ENCODE data around the gene DNM1. TPM values are rescaled to one million over a fixed set of nuclear protein-coding genes. Genes with fewer than 3 reads are reported as not detected.
A peak's percentile ranks its signal among the peaks of the same experiment; 100 is the strongest.

DNM1 gene
- total and polyA plus RNA-seq, 4 donors, result 44.6 to 410 (median 223) TPM

GRCh38 chr9:128233817-128234406, 30.7 kb downstream of the DNM1 start:
- no peak for DNase-seq (ENCODE audit: low read depth in 4 of 6, low spot score in 6 of 6)
- WGBS (ENCODE audit: insufficient coverage), result 93% methylated on average over 26 of the region's 28 CpGs
- no peaks in the 10 kb centered on the region for H3K4me1 ChIP-seq (ENCODE audit: control insufficient read depth, insufficient read depth, low read length)
- H3K9me3 ChIP-seq (ENCODE audit: control insufficient read depth, insufficient read depth, low read length), result no peaks in the 10 kb centered on the region
- no peaks in the 10 kb centered on the region for H3K27me3 ChIP-seq (ENCODE audit: control insufficient read depth, insufficient read depth, low read length)
- no peak overlapping the region for H3K4me3 ChIP-seq (ENCODE audit: low read depth, low read length)
- H3K36me3 ChIP-seq (ENCODE audit: control insufficient read depth, insufficient read depth, low read length), result peaks cover 63% of the 10 kb centered on the region
- no peak overlapping the region for H3K27ac ChIP-seq (ENCODE audit: low read depth, low read length)

- 76% methylated on average over 2 of the region's 4 CpGs for WGBS (ENCODE audit: insufficient coverage)
- Histone ChIP-seq H3K27me3 (ENCODE audit: control insufficient read depth, insufficient read depth, low read length) (no peaks in the 10 kb centered on the region), H3K27ac (ENCODE audit: low read depth, low read length) (no peak overlapping the region), H3K36me3 (ENCODE audit: control insufficient read depth, insufficient read depth, low read length) (peaks cover 83% of the 10 kb centered on the region), H3K4me3 (ENCODE audit: low read depth, low read length) (no peak overlapping the region), H3K9me3 (ENCODE audit: control insufficient read depth, insufficient read depth, low read length) (no peaks in the 10 kb centered on the region), H3K4me1 (ENCODE audit: control insufficient read depth, insufficient read depth, low read length) (peaks cover 47% of the 10 kb centered on the region)
- no peak for DNase-seq (ENCODE audit: low read depth in 4 of 6, low spot score in 6 of 6)
Observed at GRCh38 chr9:128242124-128242523, 38.9 kb downstream of the DNM1 start.

- peaks cover 49% of the 10 kb centered on the region for H3K4me1 ChIP-seq (ENCODE audit: control insufficient read depth, insufficient read depth, low read length)
- no peaks in the 10 kb centered on the region for H3K27me3 ChIP-seq (ENCODE audit: control insufficient read depth, insufficient read depth, low read length)
- H3K27ac ChIP-seq (ENCODE audit: low read depth, low read length), result no peak overlapping the region
- no peak for DNase-seq (ENCODE audit: low read depth in 4 of 6, low spot score in 6 of 6)
- H3K36me3 ChIP-seq (ENCODE audit: control insufficient read depth, insufficient read depth, low read length), result peaks cover 83% of the 10 kb centered on the region
- no peak overlapping the region for H3K4me3 ChIP-seq (ENCODE audit: low read depth, low read length)
- WGBS (ENCODE audit: insufficient coverage), result 78% methylated on average over 5 of the region's 7 CpGs
- no peaks in the 10 kb centered on the region for H3K9me3 ChIP-seq (ENCODE audit: control insufficient read depth, insufficient read depth, low read length)
Observed at GRCh38 chr9:128242828-128243214, 39.6 kb downstream of the DNM1 start.

GRCh38 chr9:128243215-128244018, 40.2 kb downstream of the DNM1 start:
- H3K36me3 ChIP-seq (ENCODE audit: control insufficient read depth, insufficient read depth, low read length), result peaks cover 86% of the 10 kb centered on the region
- H3K9me3 ChIP-seq (ENCODE audit: control insufficient read depth, insufficient read depth, low read length), result no peaks in the 10 kb centered on the region
- H3K4me3 ChIP-seq (ENCODE audit: low read depth, low read length), result no peak overlapping the region
- no peaks in the 10 kb centered on the region for H3K27me3 ChIP-seq (ENCODE audit: control insufficient read depth, insufficient read depth, low read length)
- peaks cover 49% of the 10 kb centered on the region for H3K4me1 ChIP-seq (ENCODE audit: control insufficient read depth, insufficient read depth, low read length)
- DNase-seq (ENCODE audit: low read depth in 4 of 6, low spot score in 6 of 6), result peak in 1 of 6 donors; percentile 46
- WGBS (ENCODE audit: insufficient coverage), result 63% methylated on average over 10 of the region's 13 CpGs
- peak overlapping the region; percentile 93 for H3K27ac ChIP-seq (ENCODE audit: low read depth, low read length)

- no peak for DNase-seq (ENCODE audit: low read depth in 4 of 6, low spot score in 6 of 6)
- 63% methylated on average over 10 of the region's 13 CpGs for WGBS (ENCODE audit: insufficient coverage)
- Histone ChIP-seq H3K36me3 (ENCODE audit: control insufficient read depth, insufficient read depth, low read length) (peaks cover 86% of the 10 kb centered on the region), H3K27me3 (ENCODE audit: control insufficient read depth, insufficient read depth, low read length) (no peaks in the 10 kb centered on the region), H3K4me3 (ENCODE audit: low read depth, low read length) (peak overlapping the region; percentile 57), H3K9me3 (ENCODE audit: control insufficient read depth, insufficient read depth, low read length) (no peaks in the 10 kb centered on the region), H3K4me1 (ENCODE audit: control insufficient read depth, insufficient read depth, low read length) (peaks cover 49% of the 10 kb centered on the region), H3K27ac (ENCODE audit: low read depth, low read length) (peak overlapping the region; percentile 93)
Observed at GRCh38 chr9:128244091-128244836, 41.1 kb downstream of the DNM1 start.

GRCh38 chr9:128244837-128245231, 41.7 kb downstream of the DNM1 start:
- Histone ChIP-seq H3K9me3 (ENCODE audit: control insufficient read depth, insufficient read depth, low read length) (no peaks in the 10 kb centered on the region), H3K4me3 (ENCODE audit: low read depth, low read length) (peak overlapping the region; percentile 57), H3K4me1 (ENCODE audit: control insufficient read depth, insufficient read depth, low read length) (peaks cover 49% of the 10 kb centered on the region), H3K36me3 (ENCODE audit: control insufficient read depth, insufficient read depth, low read length) (peaks cover 86% of the 10 kb centered on the region), H3K27me3 (ENCODE audit: control insufficient read depth, insufficient read depth, low read length) (no peaks in the 10 kb centered on the region), H3K27ac (ENCODE audit: low read depth, low read length) (peak overlapping the region; percentile 93)
- 20% methylated on average over 1 of the region's 18 CpGs for WGBS (ENCODE audit: insufficient coverage)
- DNase-seq (ENCODE audit: low read depth in 4 of 6, low spot score in 6 of 6), result peak in 3 of 6 donors; percentile 19 to 83 (median 45)

- no peak overlapping the region for H3K4me3 ChIP-seq (ENCODE audit: low read depth, low read length)
- no peaks in the 10 kb centered on the region for H3K9me3 ChIP-seq (ENCODE audit: control insufficient read depth, insufficient read depth, low read length)
- 48% methylated on average over 11 of the region's 13 CpGs for WGBS (ENCODE audit: insufficient coverage)
- peaks cover 85% of the 10 kb centered on the region for H3K36me3 ChIP-seq (ENCODE audit: control insufficient read depth, insufficient read depth, low read length)
- H3K4me1 ChIP-seq (ENCODE audit: control insufficient read depth, insufficient read depth, low read length), result peaks cover 49% of the 10 kb centered on the region
- peak overlapping the region; percentile 86 for H3K27ac ChIP-seq (ENCODE audit: low read depth, low read length)
- DNase-seq (ENCODE audit: low read depth in 4 of 6, low spot score in 6 of 6), result peak in 1 of 6 donors; percentile 64
- no peaks in the 10 kb centered on the region for H3K27me3 ChIP-seq (ENCODE audit: control insufficient read depth, insufficient read depth, low read length)
Observed at GRCh38 chr9:128245421-128246151, 42.4 kb downstream of the DNM1 start.

GRCh38 chr9:128246471-128246870, 43.3 kb downstream of the DNM1 start:
- H3K27me3 ChIP-seq (ENCODE audit: control insufficient read depth, insufficient read depth, low read length), result no peaks in the 10 kb centered on the region
- no peaks in the 10 kb centered on the region for H3K9me3 ChIP-seq (ENCODE audit: control insufficient read depth, insufficient read depth, low read length)
- H3K27ac ChIP-seq (ENCODE audit: low read depth, low read length), result peak overlapping the region; percentile 86
- no peak overlapping the region for H3K4me3 ChIP-seq (ENCODE audit: low read depth, low read length)
- H3K36me3 ChIP-seq (ENCODE audit: control insufficient read depth, insufficient read depth, low read length), result peaks cover 85% of the 10 kb centered on the region
- DNase-seq (ENCODE audit: low read depth in 4 of 6, low spot score in 6 of 6), result no peak
- WGBS (ENCODE audit: insufficient coverage), result 61% methylated on average over 2 of the region's 2 CpGs
- peaks cover 53% of the 10 kb centered on the region for H3K4me1 ChIP-seq (ENCODE audit: control insufficient read depth, insufficient read depth, low read length)

- no peak for DNase-seq (ENCODE audit: low read depth in 4 of 6, low spot score in 6 of 6)
- H3K4me3 ChIP-seq (ENCODE audit: low read depth, low read length), result no peak overlapping the region
- H3K27ac ChIP-seq (ENCODE audit: low read depth, low read length), result no peak overlapping the region
- peaks cover 88% of the 10 kb centered on the region for H3K36me3 ChIP-seq (ENCODE audit: control insufficient read depth, insufficient read depth, low read length)
- no peaks in the 10 kb centered on the region for H3K27me3 ChIP-seq (ENCODE audit: control insufficient read depth, insufficient read depth, low read length)
- H3K4me1 ChIP-seq (ENCODE audit: control insufficient read depth, insufficient read depth, low read length), result peaks cover 52% of the 10 kb centered on the region
- H3K9me3 ChIP-seq (ENCODE audit: control insufficient read depth, insufficient read depth, low read length), result no peaks in the 10 kb centered on the region
- WGBS (ENCODE audit: insufficient coverage), result 76% methylated on average over 3 of the region's 5 CpGs
Observed at GRCh38 chr9:128247226-128247803, 44.1 kb downstream of the DNM1 start.
